Activated CD4-positive, alpha-beta memory T cell treated with anti-CD3 and anti-CD28 coated beads, Interleukin-2, amount 10 ng/mL, durations not matched to agents 7 days and 5 days (primary cell): ENCODE measurements around the gene WAPL. TPM values are rescaled to one million over a fixed set of nuclear protein-coding genes. Genes with fewer than 3 reads are reported as not detected.

Source experiments
- CTCF ChIA-PET: fragments of 350-600 bp; sonication (Branson Sonifier 250); formaldehyde crosslinking; loops from one replicate; lab custom pipeline; 2021; ENCODE audit warnings: antibody characterized with exemption, inconsistent platforms; lab: Charles Lee
- POLR2A ChIA-PET: fragments of 350-600 bp; sonication (Branson Sonifier 250); formaldehyde crosslinking; loops from one replicate; lab custom pipeline; 2021; ENCODE audit warnings: antibody characterized with exemption; lab: Charles Lee
- DNase-seq: peaks from one replicate; pipeline ENCODE4 v3.0.0-alpha.2; 2020
- H3K27ac Mint-ChIP-seq: one replicate; pipeline ENCODE4 v1.8.0; 2021; ENCODE audit warnings: mild to moderate bottlenecking, mixed read lengths
- H3K27me3 Mint-ChIP-seq: one replicate; pipeline ENCODE4 v1.8.0; 2021; ENCODE audit warnings: mixed read lengths
- H3K36me3 Mint-ChIP-seq: one replicate; pipeline ENCODE4 v1.8.0; 2021; ENCODE audit warnings: low read depth, mixed read lengths
- H3K4me1 Mint-ChIP-seq: one replicate; pipeline ENCODE4 v1.8.0; 2021; ENCODE audit warnings: mixed read lengths
- H3K4me3 Mint-ChIP-seq: one replicate; pipeline ENCODE4 v1.8.0; 2021; ENCODE audit warnings: mild to moderate bottlenecking, mixed read lengths
- H3K9me3 Mint-ChIP-seq: one replicate; pipeline ENCODE4 v1.8.0; 2021; ENCODE audit warnings: mixed read lengths
- total RNA-seq, 2 experiments: library from RNA; stranded (reverse); gene quantifications; one replicate each; pipeline ENCODE4 v1.2.3, GENCODE V29; 2021

WAPL gene
- total RNA-seq, 2 experiments from 2014 or later, result 46.7 to 47.5 TPM

DNA sequence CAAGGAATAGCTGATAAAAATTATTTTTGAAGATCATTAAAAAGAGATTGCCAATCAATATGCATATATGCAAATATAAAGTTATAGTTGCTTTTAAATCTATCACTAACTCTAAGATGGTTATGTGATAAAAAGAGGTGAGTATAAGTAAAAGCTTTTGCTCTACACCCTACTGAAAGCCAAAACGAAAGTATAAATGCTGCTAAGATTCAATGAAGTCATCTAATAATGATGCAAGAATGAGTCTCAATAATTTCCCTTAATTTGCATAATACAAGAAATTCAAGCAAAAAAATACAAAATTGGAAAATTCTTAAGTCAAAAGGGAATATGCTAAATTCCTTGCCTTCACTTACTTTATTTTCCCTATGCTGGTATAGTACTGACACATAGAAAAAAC is 75.2 kb downstream of the WAPL start:
- H3K27ac Mint-ChIP-seq, result no peak overlapping the region
- CTCF ChIA-PET, result no interaction called here
- DNase-seq, result no peak
- H3K9me3 Mint-ChIP-seq, result no peaks in the 10 kb centered on the region
- POLR2A ChIA-PET, result no interaction called here
- H3K4me1 Mint-ChIP-seq, result peaks cover 16% of the 10 kb centered on the region
- H3K27me3 Mint-ChIP-seq, result no peaks in the 10 kb centered on the region
- H3K36me3 Mint-ChIP-seq, result peaks cover 70% of the 10 kb centered on the region
- H3K4me3 Mint-ChIP-seq, result no peak overlapping the region

DNA sequence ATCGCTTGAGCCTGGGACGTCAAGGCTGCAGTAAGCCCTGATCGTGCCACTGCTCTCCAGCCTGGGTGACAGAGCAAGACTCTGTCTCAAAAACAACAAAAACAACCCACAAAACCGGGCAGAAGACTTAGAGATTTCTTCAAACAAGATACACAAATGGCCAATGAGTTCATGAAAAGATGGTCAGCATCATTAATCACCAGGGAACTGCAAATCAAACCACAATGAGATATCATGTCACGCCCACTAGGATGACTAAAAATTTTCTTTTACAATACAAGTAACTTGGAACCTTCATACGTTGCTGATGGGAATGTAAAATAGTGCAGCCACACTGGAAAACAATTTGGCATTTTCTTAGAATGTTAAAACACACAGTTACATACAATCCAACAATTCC is 77.7 kb downstream of the WAPL start:
- ChIA-PET CTCF (no interaction called here), POLR2A (no interaction called here)
- peaks cover 24% of the 10 kb centered on the region for H3K4me1 Mint-ChIP-seq
- no peak for DNase-seq
- no peaks in the 10 kb centered on the region for H3K9me3 Mint-ChIP-seq
- no peak overlapping the region for H3K27ac Mint-ChIP-seq
- H3K36me3 Mint-ChIP-seq, result peaks cover 71% of the 10 kb centered on the region
- H3K4me3 Mint-ChIP-seq, result no peak overlapping the region
- no peaks in the 10 kb centered on the region for H3K27me3 Mint-ChIP-seq

GRCh38 chr10:86443069-86443468 is 78.5 kb downstream of the WAPL start:
- no peak overlapping the region for H3K27ac Mint-ChIP-seq
- no peak for DNase-seq
- ChIA-PET POLR2A (no interaction called here), CTCF (no interaction called here)
- no peaks in the 10 kb centered on the region for H3K27me3 Mint-ChIP-seq
- H3K4me1 Mint-ChIP-seq, result peaks cover 24% of the 10 kb centered on the region
- no peaks in the 10 kb centered on the region for H3K9me3 Mint-ChIP-seq
- peaks cover 71% of the 10 kb centered on the region for H3K36me3 Mint-ChIP-seq
- H3K4me3 Mint-ChIP-seq, result no peak overlapping the region

GRCh38 chr10:86440874-86441843 is 80.4 kb downstream of the WAPL start:
- DNase-seq, result no peak
- CTCF ChIA-PET, result interaction anchor here (1.0 kb wide), 1 partner anchor 41 kb away, joined by 3 read pairs; no protein-coding TSS in a partner anchor
- Mint-ChIP-seq H3K27me3 (no peaks in the 10 kb centered on the region), H3K4me3 (no peak overlapping the region), H3K27ac (no peak overlapping the region), H3K9me3 (no peaks in the 10 kb centered on the region), H3K4me1 (peaks cover 19% of the 10 kb centered on the region), H3K36me3 (peaks cover 67% of the 10 kb centered on the region)
- POLR2A ChIA-PET, result no interaction called here

DNA sequence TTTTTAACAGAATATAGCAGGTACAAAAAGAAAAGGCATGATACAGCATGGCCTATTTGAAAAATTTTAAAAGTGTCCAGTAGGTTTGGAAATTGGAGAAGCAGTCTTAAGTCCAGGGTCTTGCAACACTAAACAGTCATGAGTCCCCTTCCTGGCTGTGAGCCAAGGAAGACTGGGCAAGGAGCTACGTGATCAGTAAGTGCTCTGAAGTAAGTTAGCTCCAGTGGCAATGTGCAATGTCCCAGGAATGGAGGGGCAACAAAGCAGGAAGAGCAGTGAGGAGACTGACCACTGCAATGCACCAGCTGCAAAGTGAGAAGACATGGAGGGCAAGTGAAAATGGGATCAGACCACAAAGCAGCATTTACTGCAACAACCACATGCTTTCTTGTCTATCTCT is 82.0 kb downstream of the WAPL start:
- H3K4me3 Mint-ChIP-seq, result no peak overlapping the region
- H3K27me3 Mint-ChIP-seq, result no peaks in the 10 kb centered on the region
- ChIA-PET POLR2A (interaction anchor here (0.9 kb wide), 1 partner anchor 39 kb away, joined by 3 read pairs; no protein-coding TSS in a partner anchor), CTCF (interaction anchor here (1.2 kb wide), 1 partner anchor 40 kb away, joined by 6 read pairs; no protein-coding TSS in a partner anchor)
- H3K27ac Mint-ChIP-seq, result peak overlapping the region; percentile 15
- no peaks in the 10 kb centered on the region for H3K9me3 Mint-ChIP-seq
- peaks cover 67% of the 10 kb centered on the region for H3K36me3 Mint-ChIP-seq
- no peak for DNase-seq
- peaks cover 19% of the 10 kb centered on the region for H3K4me1 Mint-ChIP-seq

DNA sequence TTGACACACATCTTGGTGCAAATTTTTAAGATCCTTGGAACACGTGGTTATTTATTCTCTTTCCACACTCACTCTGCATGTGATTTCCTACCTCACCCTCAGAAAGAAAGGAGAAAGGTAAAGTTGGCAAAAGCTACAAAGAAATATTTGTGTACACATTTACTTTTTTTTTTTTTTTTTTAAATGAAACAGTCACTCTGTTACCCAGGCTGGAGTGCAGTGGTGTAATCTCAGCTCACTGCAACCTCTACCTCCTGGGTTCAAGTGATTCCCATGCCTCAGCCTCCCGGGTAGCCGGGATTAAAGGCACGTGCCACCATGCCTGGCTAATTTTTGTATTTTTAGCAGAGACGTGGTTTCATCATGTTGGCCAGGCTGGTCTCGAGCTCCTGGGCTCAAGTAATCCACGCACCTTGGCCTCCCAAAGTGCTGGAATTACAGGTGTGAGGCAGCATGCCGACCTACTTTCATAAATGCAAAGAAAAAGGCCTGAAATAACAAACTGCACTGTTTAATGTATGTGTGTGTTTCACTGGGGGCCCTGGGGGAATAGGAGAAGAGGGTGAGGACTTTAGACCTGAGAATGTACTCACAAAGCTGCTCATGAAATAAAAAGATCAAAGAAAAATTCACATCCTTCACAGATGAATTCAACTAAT is 83.4 kb downstream of the WAPL start:
- CTCF ChIA-PET, result interaction anchor here (3.2 kb wide), 1 partner anchor 38 kb away, joined by 11 read pairs; no protein-coding TSS in a partner anchor
- POLR2A ChIA-PET, result no interaction called here
- Mint-ChIP-seq H3K36me3 (peaks cover 57% of the 10 kb centered on the region), H3K4me3 (no peak overlapping the region), H3K27ac (no peak overlapping the region), H3K27me3 (no peaks in the 10 kb centered on the region), H3K4me1 (peaks cover 19% of the 10 kb centered on the region), H3K9me3 (no peaks in the 10 kb centered on the region)
- no peak for DNase-seq

GRCh38 chr10:86437447-86437846 is 84.1 kb downstream of the WAPL start:
- H3K4me3 Mint-ChIP-seq, result no peak overlapping the region
- no peaks in the 10 kb centered on the region for H3K27me3 Mint-ChIP-seq
- no peak for DNase-seq
- H3K9me3 Mint-ChIP-seq, result no peaks in the 10 kb centered on the region
- ChIA-PET POLR2A (interaction anchor here (1.0 to 1.2 kb wide), 3 partner anchors 8 to 26 kb away, joined by 3 to 5 read pairs (median 3); no protein-coding TSS in a partner anchor), CTCF (interaction anchor here (3.2 kb wide), 1 partner anchor 37 kb away, joined by 11 read pairs; no protein-coding TSS in a partner anchor)
- H3K4me1 Mint-ChIP-seq, result peaks cover 19% of the 10 kb centered on the region
- peaks cover 53% of the 10 kb centered on the region for H3K36me3 Mint-ChIP-seq
- H3K27ac Mint-ChIP-seq, result no peak overlapping the region

- POLR2A ChIA-PET, result interaction anchor here (1.0 to 1.2 kb wide), 3 partner anchors 8 to 26 kb away, joined by 3 to 5 read pairs (median 3); no protein-coding TSS in a partner anchor
- H3K27me3 Mint-ChIP-seq, result no peaks in the 10 kb centered on the region
- peaks cover 19% of the 10 kb centered on the region for H3K4me1 Mint-ChIP-seq
- no peak overlapping the region for H3K4me3 Mint-ChIP-seq
- no peak overlapping the region for H3K27ac Mint-ChIP-seq
- CTCF ChIA-PET, result interaction anchor here (3.2 kb wide), 1 partner anchor 36 kb away, joined by 11 read pairs; no protein-coding TSS in a partner anchor
- H3K9me3 Mint-ChIP-seq, result no peaks in the 10 kb centered on the region
- DNase-seq, result no peak
- H3K36me3 Mint-ChIP-seq, result peaks cover 51% of the 10 kb centered on the region
Observed at GRCh38 chr10:86436963-86437362, 84.6 kb downstream of the WAPL start.

DNA sequence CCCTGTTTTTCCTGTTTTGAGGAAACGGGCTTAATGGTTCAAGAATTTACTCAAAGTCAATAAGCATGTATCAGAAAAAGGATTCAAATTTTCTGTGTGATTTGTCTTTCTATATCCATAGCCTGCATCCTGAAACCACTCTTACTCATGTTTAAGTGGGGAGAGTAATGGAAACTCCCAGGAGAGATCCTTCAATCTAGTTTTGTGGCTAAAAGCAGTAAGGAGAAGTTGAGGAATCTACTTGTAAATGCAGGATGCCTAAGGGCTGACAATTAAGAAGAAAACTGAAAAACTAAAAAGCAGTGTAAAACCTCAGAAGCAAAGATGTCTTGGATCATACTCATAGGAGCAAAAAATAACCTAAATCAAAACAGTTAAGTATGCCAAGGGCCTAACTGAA is 86.9 kb downstream of the WAPL start:
- POLR2A ChIA-PET, result no interaction called here
- H3K27me3 Mint-ChIP-seq, result no peaks in the 10 kb centered on the region

GRCh38 chr10:86423739-86424138 is 97.9 kb downstream of the WAPL start:
- ChIA-PET POLR2A (no interaction called here), CTCF (interaction anchor here (0.6 kb wide), 1 partner anchor 131 kb away, joined by 3 read pairs; no protein-coding TSS in a partner anchor)
- H3K9me3 Mint-ChIP-seq, result no peaks in the 10 kb centered on the region
- no peak overlapping the region for H3K4me3 Mint-ChIP-seq
- H3K36me3 Mint-ChIP-seq, result no peaks in the 10 kb centered on the region
- no peak for DNase-seq
- H3K27me3 Mint-ChIP-seq, result peaks cover 14% of the 10 kb centered on the region
- no peaks in the 10 kb centered on the region for H3K4me1 Mint-ChIP-seq
- H3K27ac Mint-ChIP-seq, result no peak overlapping the region

More for the DNA sequence above, 86.9 kb downstream of the WAPL start:
- Mint-ChIP-seq H3K27ac (no peak overlapping the region), H3K4me1 (peaks cover 4% of the 10 kb centered on the region), H3K36me3 (peaks cover 32% of the 10 kb centered on the region), H3K4me3 (no peak overlapping the region), H3K9me3 (no peaks in the 10 kb centered on the region)
- DNase-seq, result no peak
- CTCF ChIA-PET, result no interaction called here

DNA sequence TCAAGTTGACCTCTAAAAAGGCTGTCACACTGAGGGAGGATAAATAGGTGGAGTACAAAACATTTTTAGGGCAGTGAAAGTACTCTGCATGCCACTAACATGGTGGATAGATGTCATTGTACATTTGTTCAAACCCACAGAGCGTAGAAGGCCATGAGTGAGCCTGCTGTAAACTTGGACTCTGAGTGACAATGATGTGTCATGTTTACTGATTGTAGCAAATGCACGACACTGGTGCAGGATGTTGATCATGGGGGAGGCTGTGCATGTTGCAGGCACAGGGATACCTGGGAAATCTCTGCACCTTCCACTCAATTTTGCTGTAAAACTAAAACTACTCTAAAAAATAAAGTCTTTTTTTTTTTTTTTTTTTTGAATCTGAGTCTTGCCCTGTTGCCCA is 102.5 kb downstream of the WAPL start:
- POLR2A ChIA-PET, result interaction anchor here (1.4 kb wide), 1 partner anchor 11 kb away, joined by 3 read pairs; no protein-coding TSS in a partner anchor
- no peak for DNase-seq

GRCh38 chr10:86415583-86415982 is 106.0 kb downstream of the WAPL start:
- Mint-ChIP-seq H3K4me3 (no peak overlapping the region), H3K9me3 (peaks cover 5% of the 10 kb centered on the region), H3K4me1 (peaks cover 35% of the 10 kb centered on the region), H3K27ac (no peak overlapping the region), H3K36me3 (peaks cover 6% of the 10 kb centered on the region), H3K27me3 (peaks cover 4% of the 10 kb centered on the region)
- ChIA-PET CTCF (no interaction called here), POLR2A (interaction anchor here (7.1 kb wide), 1 partner anchor 15 kb away, joined by 91 read pairs; no protein-coding TSS in a partner anchor)
- no peak for DNase-seq

More for the DNA sequence above, 102.5 kb downstream of the WAPL start:
- no peaks in the 10 kb centered on the region for H3K36me3 Mint-ChIP-seq
- CTCF ChIA-PET, result no interaction called here
- peaks cover 15% of the 10 kb centered on the region for H3K27me3 Mint-ChIP-seq
- H3K4me1 Mint-ChIP-seq, result peaks cover 4% of the 10 kb centered on the region
- H3K4me3 Mint-ChIP-seq, result no peak overlapping the region
- H3K27ac Mint-ChIP-seq, result no peak overlapping the region
- no peaks in the 10 kb centered on the region for H3K9me3 Mint-ChIP-seq
